KG1 (cell line): Measurements from ENCODE around the gene MAP1S.

Experiments
- DNase-seq: peaks from one replicate; lab custom pipeline; 2025; lab: John Stamatoyannopoulos, UW

MAP1S gene

DNA sequence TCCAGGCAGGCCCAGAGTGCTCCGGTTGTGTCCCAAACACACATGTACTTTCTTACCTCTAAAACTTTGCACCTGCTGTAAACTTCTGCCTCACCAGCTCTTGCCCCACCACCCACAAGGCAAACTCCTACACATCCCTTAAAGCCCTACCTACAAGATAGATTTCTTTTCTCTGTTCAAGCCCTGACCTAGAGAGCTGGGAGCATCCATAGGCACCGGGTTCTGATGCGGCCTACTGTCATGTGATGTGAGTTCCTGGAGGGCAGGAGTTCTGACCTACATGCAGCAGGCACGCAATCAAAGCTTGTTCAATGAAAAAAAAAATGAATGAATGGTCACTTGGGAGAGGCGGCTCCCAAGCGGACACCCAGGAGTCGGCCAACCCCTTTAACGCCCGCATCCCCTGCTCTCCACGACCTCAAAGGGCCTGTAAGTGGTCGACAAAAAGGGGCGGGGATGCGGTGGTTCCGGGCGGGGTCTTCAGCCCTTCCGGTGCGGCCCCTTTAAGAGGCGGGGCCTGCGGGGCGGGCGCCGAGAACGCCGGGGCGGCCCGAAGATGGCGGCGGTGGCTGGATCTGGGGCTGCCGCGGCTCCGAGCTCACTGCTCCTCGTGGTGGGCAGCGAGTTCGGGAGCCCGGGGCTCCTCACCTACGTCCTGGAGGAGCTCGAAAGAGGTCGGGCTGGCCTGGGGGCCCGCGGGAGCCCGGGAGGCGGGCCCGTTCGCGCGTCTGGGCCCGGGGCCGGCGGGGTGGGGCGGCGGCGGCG is at the start of gene MAP1S:
TSS of gene MAP1S (plus strand) at position 534 of the 765 bp plus-strand sequence. CDS start at position 557, 23 bp downstream.
- DNase-seq = peak; percentile 40

DNA sequence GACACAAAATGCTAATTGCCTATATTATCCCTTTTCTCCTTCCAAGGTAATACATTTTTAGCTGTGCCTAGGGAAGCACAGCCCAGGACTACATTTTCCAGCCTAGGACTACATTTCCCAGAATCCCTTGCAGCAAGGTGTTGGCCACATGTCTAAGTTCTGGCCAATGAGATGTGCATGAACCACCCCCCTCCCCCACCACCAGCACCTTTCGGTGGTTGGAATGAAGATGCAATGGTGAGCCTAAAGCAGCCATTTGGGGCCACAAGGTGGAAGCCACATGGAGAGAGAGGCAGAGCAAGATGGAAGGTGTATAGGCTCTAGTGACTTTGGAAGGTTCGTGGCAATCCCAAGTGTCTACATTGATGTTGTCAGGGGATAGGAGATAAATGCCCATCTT is 47.4 kb upstream of the MAP1S start:
- no peak for DNase-seq

GRCh38 chr19:17673937-17674799 is 45.1 kb upstream of the MAP1S start:
- DNase-seq = no peak

DNA sequence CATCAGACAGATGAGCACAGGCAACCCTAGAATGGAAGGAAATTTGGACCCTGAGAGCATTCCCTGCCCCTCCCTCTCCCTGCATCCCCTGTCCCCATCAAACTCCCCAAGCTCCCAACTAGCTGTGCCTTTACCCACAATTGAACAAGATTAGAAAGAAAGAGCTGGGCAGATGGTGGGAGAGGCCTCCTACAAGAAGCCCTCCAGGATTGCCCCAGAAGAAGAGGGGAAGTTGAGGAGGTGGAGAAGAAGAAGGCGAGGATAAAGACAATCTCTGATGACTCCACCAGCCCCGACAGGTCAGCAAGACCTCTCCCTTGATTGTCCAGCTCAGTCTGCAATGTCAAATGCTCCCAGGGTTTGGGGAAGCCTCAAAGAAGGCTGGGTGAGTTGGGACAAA is 43.0 kb upstream of the MAP1S start:
- no peak for DNase-seq

DNA sequence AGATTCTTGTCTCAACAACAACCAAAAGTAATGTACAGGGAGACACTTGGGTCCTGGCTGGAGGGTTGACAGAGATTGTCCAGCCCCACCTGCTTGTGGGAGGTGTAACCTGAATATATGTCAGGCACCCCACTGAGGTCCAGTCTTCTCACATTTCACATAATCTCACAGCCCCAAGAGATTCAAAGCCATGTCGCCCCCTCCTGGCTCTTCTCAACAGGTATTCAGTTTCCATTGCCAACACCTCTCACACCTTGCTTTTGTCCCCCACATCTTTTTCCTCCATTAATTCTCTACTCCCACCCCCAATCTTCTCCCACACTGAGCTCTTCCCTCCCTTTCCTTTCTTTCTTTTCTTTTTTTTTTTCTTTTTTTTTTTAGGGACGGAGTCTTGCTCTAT is 42.3 kb upstream of the MAP1S start:
- no peak for DNase-seq

GRCh38 chr19:17678836-17679235 is 40.4 kb upstream of the MAP1S start:
- no peak for DNase-seq

GRCh38 chr19:17679526-17680229 is 39.6 kb upstream of the MAP1S start:
- no peak for DNase-seq

GRCh38 chr19:17680230-17680722 is 39.0 kb upstream of the MAP1S start:
- DNase-seq = no peak

DNA sequence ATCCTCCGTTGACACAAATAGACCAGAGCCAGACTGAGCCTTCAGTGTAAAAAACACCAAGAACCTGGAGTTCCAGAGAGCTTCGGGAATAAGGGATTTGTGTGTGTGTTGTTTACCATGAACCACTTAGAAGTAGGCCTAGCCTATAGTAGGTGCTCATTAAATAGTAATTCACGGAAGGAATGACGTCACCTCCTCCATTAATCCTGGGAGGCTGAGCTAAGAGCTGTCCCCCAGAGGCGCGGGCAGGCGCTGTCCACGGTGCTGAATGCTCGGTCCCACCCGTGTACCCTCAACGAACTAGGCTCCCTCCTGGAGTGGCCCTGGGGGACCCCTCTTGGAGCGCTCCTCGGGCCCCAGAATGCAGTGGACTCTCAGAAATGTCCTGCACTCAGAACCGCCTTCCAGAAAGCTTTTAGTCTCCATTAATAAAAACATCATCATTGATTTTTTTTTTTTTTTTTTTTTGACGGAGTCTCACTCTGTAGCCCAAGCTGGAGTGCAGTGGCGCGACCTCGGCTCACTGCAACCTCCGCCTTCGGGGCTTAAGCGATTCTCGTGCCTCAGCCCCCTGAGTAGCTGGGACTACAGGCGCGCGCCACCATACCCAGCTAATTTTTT is 37.7 kb upstream of the MAP1S start:
- no peak for DNase-seq

- no peak for DNase-seq
These were observed 37.0 kb upstream of the MAP1S start for GRCh38 chr19:17682273-17682672.

DNA sequence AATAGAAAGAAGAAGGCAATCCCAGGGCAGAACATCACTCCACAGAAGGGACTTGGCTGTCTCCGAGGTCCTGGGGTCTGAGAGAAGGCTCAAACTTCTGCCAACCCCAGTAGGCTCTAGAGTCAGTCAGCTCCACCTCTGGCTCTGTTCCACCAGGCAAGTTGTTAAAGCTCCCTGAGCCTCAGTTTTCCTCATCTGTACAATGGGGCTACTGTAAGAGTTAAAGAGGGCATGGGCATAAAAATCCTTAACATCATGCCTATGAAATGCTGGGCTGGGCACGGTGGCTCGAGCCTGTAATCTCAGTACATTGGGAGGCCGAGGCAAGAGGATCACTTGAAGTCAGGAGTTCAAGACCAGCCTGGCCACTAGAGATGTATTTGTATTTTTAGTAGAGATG is 36.2 kb upstream of the MAP1S start:
- no peak for DNase-seq

- DNase-seq = no peak
These were observed 35.0 kb upstream of the MAP1S start for GRCh38 chr19:17684256-17684655.

DNA sequence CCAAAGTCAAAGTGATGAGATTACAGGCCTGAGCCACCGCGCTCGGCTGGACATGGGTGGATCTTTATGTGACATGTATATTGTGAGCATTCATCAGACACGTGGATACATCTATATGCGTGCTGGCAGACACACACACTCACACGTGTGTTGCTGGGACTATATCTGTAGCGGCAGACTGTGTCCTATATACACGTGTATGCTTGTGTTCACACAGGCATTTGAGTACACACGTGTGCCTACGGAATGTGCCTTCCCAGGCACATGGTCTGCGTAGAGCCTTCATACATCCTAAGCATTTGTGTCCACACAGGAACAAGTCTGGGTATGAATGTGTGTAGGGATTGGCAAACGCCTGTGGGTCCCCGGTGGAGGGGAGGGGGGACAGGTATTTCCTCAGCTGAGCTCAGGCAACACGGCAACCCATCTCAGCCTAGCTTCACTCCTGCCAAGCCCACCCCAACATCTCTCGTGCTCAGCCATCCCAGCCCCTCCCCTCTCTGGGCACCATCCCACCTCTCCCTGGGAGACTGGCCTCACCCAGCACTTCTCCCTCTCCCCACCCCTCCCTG is 33.7 kb upstream of the MAP1S start:
- no peak for DNase-seq

DNA sequence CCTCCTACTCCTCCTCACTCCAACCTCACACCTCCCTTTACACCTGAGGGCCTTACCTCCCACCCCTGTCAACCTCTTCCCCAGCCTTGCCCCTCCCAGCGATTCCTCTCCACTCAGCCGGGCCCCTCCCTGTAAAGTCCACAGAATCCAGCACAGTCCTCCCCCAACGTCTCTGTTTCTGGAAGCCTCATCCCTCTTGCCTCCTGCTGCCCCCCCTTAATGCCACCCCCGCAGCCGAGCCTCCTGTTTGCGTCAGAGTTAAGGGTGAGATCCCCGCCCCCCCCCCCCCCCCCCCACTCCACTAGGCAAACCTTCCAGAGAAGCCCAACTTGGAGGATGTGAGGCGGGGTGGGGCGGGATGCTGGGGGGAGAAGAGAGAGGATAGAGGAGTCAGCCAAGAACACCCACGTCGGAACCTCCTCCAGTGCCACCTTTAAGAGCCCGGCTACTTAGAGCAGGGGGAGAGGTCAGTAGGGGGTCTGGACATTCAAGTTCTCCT is 33.2 kb upstream of the MAP1S start:
- DNase-seq = no peak

GRCh38 chr19:17686592-17687024 is 32.7 kb upstream of the MAP1S start:
- DNase-seq = no peak

DNA sequence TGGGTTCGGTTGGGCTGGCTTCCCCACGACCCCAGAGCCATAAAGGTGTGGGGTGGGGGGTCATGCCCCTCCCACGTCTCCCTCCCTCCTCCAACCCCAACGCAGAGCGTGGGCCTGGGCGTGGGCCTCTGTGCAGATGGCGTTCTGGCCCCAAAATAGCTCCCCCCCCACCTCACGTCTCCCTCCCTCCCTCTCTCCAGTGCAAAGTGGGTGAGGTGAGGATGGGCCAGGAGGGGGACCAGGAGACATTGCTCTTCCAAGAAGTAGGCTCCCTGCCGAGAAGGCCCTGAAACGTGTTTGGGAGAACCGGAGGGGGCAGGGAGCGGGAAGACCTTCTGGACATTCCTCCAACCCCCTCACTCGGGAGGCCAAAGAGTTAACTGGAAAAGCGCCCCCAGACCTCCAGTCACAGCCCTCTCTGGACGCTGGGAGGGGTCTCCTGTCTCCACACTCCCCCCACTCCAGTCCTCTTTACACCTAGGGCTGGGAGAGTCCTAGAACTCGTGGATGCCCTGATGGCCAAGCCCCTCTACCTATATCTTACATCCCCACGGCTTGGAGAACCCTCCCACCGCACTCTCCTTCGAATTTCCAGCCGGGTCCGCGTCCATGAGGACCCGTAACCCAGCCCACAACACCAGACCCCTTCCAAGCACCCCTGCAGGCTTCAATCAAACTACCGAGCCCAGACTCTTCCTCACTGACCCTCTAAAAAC is 32.0 kb upstream of the MAP1S start:
- DNase-seq = no peak

DNA sequence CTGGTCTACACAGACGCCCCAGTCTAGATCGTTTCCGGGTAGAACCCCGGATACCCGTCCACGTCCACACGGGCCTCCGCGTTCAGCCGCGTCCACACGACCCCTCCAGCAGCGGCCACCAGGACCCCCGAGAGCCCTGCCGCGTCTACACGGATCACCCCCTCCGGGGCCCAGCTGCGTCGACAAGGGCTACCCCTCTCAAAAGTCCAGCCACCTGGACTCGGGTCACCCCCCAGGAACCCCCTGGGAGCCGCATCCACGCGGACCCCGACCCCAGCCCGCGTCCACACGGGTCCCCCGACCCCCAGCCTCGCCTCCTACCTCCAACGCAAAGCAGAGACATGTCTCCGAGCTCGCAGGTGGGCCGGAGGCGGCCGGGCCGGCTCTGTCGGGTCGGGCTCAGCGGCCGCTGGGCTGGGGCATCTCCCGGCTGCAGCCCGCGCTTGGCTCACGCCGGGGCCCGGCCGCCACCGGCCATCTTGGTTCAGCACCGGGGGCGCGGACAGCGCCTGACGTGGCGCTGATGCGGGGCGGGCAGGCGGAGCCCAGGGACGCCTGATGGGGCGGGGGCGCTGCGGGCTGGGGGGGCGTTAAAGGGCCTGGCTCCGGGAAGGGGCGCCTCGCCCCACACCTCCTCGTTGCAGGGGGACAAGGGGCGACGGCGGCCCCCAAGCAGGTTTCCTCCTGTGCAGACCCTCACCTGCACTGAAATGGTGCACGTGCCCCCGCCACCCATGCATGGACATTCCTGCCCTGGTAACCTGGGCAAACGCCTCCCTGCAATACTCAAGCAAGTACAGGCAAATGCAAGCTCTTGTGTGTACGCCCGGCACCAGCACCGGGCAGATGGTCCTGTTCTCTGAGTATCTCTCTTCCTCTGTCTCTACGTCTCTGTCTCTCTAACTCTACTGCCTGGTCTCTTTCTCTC is 31.2 kb upstream of the MAP1S start, which contains the start of gene UNC13A:
TSS of gene UNC13A (minus strand) at position 498 of the 928 bp plus-strand sequence. CDS start at position 343, 155 bp downstream.
- no peak for DNase-seq

DNA sequence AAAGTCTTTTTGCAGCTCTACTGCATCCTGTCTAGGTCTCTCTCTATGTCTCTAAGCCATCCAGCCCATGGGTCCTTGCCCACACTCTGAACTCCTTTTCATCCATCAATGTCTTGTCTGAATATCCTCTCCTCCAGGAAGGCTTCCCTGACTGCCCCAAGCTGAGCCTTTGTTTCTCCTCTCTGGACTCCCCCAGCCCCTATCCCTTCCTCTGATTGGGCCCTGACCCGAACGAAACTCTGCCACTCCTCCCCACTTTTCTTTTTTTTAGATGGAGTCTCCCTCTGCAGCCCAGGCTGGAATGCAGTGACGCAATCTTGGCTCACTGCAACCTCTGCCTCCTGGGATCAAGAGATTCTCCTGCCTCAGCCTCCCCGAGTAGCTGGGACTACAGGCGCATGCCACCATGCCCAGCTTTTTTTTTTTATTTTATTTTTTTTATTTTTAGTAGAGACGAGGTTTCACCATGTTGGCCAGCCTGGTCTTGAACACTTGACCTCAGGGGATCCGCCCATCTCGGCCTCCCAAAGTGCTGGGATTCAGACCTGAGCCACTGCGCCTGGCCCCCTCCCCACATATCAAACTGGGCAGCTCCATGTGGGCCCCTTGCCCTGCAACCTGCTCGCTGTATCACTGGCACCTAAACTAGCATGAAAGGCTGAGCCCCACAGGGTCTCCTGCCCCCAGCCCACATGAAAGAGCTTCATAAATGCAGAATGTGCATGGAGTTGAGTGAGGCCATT is 30.3 kb upstream of the MAP1S start:
- DNase-seq = no peak

- DNase-seq = no peak
These were observed 26.7 kb upstream of the MAP1S start for GRCh38 chr19:17692566-17692965.
